NCI-H226 (cell line): ENCODE results near the gene MED20.
"Not testable (repeated sequence)": the region's sequence is repeated elsewhere in the genome, so short reads cannot be mapped to it uniquely, and the experiment has no call there.

ENCODE experiments used
- DNase-seq: peaks from one replicate; pipeline ENCODE4 v3.0.0-alpha.2; 2015

Gene MED20, protein sequence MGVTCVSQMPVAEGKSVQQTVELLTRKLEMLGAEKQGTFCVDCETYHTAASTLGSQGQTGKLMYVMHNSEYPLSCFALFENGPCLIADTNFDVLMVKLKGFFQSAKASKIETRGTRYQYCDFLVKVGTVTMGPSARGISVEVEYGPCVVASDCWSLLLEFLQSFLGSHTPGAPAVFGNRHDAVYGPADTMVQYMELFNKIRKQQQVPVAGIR

DNA sequence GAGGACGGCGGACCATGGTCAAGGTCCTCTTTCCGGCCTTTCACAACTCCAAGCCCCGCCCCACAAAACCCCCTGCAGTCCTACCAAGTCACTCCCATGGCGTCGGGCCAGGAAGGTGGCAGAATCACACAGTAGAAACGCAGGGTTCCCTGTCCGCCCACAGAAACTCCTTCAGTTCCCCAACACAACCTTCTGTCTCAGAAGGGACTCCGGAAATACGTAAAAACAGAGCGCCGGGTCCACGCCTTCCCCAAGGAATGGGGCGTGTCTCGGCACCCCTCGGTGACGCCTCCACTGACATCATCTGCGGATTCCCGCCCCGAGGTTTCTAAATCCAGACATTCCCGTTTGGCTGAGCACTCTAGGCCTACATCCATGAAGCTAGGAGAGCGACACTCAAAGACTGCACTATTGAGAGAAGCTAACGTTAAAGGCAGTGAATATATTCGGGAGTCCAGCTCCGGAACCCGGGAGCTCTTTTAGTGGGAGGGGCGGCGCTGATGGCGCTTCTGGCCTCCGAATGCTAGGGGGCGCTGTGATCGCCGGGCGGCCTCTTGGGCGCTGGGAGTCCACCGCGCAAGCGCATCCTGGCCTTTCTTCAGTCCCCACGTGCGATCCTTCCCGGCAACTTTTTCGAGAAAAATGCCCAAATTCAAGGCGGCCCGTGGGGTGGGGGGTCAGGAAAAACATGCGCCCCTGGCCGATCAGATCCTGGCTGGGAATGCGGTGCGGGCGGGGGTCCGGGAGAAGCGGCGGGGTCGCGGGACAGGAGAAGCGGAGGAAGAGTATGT lies at the start of gene MED20, which contains the start of gene BYSL:
TSS of gene MED20 (minus strand) at position 219 of the 791 bp plus-strand sequence. CDS start at position 98, 121 bp downstream.
TSS of gene BYSL (plus strand) at position 579 of the 791 bp plus-strand sequence. CDS start at position 643, 64 bp downstream.
- DNase-seq, result peak; percentile 90

- no peak for DNase-seq
Observed at GRCh38 chr6:41970436-41970846, 49.5 kb upstream of the MED20 start.

DNA sequence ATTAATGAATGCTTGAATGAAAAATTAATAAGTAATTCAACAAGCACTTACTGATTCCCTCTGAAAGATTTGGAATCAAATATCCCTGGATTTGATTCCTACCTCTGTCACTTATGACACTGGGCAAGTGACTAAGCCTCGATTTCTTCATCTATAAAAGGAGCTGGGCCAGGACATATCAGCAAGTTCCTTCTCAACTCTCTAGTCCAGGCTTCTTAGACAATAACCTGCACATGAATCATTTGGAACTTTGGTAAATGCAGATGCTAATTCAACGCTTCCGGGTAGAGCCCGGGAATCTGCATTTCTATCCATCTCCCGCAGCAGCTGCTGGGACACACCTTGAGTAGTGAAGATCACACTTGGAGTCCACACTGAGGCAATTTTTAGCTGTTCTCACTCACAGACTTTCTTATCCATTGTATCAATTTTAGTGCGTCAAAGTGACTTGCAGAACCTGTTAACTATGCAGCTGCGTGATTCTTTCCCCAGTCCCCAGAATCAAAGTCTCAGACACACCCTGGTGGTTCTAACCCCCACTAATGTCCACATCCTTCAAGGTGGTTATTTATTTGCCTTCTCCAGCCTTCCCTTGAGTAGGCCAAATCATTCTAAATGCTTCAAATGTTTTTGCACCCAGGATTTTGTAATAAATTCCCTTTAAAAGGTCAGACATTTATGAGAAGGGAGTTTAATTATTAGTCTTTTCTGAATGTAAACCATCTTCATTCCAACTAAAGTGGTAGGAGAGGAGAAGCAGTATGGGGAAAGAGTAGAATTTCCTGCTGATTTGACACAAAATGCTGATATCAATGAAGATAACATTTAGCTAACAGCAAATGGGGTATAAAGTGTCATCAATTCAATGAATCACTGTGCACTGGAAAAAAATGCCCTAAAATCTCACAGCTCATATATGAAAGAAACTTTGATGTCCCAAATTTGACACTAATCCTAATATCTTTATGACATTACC lies 46.7 kb upstream of the MED20 start:
- no peak for DNase-seq

- DNase-seq, result peak; percentile 78
Observed at GRCh38 chr6:41966961-41967311, 46.0 kb upstream of the MED20 start.

DNA sequence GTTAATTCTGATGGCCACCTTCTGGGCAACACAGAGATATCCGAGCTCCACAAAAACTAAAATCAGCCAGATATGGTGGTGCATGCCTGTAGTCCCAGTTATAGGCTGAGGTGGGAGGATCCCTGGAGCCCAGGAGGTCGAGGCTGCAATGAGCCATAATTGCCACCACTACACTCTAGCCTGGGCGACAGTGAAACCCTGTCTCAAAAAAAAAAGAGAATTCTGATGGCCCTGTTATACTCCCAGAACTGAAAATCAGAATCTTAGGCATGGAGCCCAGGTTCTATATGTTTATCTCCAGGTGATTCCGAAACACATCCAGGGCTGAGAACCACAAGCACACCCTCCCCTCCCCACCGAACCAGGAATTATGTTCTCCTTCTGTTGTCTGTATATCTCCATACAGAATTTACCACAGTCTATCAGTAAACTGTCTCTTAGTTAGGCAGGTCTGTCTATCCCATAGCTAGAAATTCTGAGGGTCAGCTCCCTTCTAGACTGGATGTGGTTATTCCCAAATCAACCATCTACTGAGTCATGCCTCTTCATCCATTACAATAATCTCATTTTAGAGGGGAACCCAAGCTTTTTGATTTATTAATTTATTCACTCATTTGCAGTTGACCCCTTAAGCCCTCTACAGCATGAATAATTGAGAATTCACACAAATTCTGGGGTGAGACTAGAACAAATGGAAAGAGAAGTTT lies 45.4 kb upstream of the MED20 start:
- DNase-seq, result no peak

- DNase-seq, result no peak
Observed at GRCh38 chr6:41965429-41966213, 44.7 kb upstream of the MED20 start.

GRCh38 chr6:41964201-41964887 lies 43.4 kb upstream of the MED20 start:
- no peak for DNase-seq

- no peak for DNase-seq
Observed at GRCh38 chr6:41963371-41963770, 42.4 kb upstream of the MED20 start.

- no peak for DNase-seq
Observed at GRCh38 chr6:41960028-41960427, 39.1 kb upstream of the MED20 start.

- no peak for DNase-seq
Observed at GRCh38 chr6:41958022-41958856, 37.3 kb upstream of the MED20 start.

DNA sequence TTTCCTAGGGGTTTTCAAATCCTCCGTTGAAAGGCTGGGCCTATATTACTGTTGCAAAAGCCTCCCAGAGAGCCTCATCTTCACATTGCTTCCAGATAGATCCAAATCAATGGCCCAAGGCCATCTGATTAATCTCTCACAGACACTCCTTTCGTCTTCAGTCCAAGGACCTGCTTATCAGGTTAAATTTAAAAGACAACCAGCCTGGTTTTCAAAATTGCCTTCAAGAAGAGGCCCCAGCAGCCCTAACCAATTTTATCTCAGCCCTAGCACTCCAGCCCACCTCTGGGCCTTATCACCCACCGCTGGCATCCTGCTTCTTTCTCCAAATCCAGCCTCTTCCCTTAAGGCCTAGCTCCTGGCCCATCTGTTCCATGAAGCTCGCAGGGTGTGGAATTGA lies 36.2 kb upstream of the MED20 start:
- no peak for DNase-seq

DNA sequence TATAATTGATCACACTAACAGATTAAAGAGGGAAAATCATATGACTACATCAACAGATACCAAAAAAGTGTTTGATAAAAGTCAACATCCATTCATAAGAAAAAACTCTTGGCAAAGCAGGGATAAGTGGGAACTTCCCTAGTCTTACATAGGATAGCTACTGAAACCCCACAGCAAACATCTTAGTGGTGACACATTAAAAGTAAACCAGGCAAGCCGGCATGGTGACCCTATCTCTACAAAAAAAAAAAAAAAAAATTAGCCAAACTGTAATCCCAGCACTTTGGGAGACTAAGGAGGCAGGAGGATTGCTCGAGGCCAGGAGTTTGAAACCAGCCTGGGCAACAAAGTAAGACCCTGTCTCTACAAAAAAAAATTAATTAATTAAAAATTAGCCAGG lies 34.5 kb upstream of the MED20 start:
- DNase-seq, result no peak

- no peak for DNase-seq
Observed at GRCh38 chr6:41954668-41955067, 33.7 kb upstream of the MED20 start.

DNA sequence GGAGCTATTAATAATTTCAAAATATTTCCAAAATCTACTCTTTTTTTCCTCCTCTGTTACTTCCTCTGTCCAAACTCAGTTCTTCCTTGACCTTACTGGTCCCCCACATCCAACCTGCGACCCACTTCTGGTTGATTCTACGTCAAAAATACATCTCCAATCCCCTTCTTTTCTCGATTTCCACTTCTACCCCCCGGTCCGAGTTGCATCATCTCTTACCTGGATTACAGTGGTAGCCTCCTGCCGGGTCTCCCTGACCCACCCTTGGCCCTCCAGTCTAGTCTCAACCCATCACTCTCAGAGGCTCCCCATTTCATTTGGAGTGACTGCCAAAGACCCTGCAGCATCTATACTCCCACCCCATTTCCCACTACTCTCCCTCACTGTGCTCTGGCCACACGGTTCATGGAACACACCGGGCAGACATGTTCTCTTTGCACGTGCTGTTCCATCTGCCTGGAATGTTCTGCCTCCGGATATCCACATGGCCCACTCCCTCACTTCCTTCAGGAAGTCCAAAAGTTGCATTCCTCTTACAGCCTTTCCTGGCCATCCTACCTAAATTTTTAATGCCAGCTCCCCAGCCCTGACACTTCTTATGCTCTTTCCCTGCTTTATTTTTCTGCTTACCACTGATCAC lies 26.8 kb upstream of the MED20 start:
- no peak for DNase-seq

GRCh38 chr6:41943456-41943855 lies 22.5 kb upstream of the MED20 start:
- no peak for DNase-seq

DNA sequence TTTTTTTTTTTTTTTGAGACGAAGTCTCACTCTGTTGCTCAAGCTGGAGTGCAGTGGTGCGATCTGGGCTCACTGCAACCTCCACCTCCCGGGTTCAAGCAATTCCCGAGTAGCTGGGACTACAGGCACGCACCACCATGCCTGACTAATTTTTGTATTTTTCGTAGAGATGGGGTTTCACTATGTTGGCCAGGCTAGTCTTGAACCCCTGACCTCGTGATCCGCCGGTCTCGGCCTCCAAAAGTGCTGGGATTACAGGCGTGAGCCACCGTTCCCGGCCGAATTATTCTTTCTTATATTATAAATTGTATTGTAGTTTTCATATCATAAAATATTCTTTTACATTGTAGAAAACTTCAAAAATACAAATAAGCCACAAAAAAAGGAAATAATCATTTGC lies 21.9 kb upstream of the MED20 start:
- DNase-seq, result not testable (repeated sequence)

DNA sequence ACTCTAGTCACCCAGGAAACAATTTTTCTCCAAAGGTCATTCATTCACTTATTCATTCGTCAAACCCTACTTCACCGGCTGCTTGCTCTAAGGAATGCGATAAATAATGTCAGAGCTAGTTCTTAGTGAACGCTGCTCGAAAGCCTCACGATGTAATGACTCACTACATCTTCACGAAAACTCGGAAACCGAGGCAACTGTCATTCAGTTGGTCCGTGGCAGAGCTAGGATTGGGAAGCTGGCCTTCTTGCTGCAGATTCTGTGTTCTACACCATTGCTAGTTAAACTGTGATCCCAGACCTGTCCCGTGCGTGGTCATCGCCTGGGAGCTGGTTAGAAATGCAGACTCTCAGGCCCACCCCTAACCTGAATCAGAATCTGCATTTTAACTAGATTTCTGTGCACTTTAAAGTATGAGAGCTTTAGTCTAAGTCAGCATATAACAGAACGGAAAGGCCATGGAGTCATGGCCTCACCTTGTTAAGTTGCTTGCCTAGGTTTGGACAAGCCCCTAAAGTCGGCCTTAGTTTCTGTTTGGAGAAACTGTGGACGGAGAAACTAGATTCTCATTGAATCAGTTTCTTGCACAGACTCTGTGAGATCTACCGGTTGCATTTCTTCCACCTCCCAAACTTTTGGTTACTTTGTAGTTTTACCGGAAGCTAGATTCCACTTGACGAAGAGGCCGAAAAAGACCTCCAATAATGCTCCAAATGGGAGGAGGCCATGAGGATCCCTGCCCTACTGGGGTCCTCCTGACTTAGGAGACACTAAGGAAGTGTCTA lies 21.3 kb upstream of the MED20 start:
- DNase-seq, result no peak

DNA sequence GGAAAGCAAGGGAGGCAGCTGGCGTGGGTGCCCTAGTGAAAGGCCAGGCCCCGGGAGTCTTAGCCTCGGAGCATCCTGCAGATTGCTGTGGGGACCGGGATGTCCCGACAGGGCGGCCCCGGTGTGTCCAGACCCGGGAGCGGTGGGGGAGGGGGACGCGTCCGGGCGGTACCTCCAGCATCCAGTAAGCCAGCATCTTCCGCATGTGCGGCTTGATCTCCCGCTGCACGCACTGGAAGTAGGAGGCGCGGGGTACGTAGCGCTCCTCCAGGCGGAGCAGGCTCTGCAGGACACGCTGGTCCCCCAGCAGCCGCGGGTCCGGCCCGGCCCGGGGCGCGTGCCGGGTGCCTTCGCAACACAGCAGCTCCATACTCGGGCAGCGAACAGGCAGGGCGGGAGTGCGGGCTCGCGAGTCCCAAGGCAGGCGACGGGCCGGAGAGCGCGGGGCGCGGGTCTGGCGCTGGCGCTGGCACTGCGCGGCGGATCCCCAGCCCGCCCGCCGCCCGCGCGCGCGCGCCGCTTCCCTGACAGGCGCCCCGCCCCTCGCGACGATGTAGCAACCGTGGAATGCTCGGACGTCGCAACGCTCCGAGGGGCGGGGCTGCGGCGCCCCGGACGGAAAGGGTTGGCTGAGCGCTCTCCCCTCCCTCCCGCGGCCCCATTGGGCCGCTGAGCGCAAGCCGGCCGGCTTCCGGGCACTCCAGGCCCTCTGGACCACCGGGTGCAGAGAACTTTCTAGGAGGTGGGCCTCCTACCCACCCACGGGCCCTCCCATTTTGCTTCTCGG lies 20.5 kb upstream of the MED20 start, which contains the start of gene CCND3:
TSS of gene CCND3 (minus strand) at position 529 of the 787 bp plus-strand sequence. CDS start at position 370, 159 bp downstream.
- DNase-seq, result peak; percentile 95
